ENCODE measurements around the gene BANF2. TPM values are rescaled to one million over a fixed set of nuclear protein-coding genes. Genes with fewer than 3 reads are reported as not detected.

The BANF2 gene
- total and polyA plus RNA-seq, 4 donors = not detected

DNA sequence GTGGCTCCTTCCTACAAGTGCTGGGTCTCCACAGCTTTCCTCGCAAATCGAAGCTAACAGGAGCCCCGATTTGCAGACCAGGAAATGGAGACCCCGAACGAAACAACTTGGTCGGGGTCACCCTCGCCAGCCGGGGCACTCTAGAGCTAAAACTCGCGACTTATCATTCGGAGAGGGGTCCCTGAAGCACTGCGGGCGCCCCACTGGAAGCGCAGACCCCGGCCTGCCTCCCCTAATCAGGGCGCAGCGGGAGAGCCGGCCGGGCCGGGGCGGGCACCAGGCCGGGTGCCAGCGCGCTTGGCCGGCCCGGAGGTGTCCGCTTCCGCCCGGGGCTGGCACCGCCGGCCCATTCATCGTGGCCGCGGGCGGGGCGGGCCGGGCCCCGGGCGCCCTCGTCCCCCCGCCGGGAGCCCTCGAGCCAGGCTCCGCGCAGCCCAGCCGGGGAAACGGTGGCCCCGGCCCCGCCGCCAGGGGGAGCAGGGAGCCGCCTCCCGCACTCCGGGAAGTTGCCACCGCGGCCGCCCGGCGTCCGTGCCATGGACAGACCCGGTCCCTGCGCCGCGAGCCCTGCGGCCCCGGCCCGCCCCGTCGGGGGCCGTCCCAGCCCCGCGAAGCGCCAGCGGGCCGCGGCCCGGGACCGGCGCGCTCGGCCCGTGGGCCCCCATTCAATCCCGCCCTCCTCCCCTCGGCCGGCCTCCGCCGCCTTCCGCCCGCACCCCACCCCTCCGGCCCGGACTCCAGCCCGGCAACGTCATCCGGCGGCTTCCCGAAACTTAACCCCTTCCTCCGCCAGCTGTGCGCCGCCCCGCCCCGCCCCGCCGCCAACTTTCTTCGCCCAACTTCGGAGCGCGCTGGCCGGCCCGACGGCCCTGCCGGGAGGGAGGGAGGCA, 18.7 kb upstream of the BANF2 start:
- no peak for TF ChIP-seq FOXA1 (IDR thresholded peaks at IDR 0.05)
- no peak for TF ChIP-seq SP1 (IDR thresholded peaks at IDR 0.05)
- TF ChIP-seq, protein P1, sequence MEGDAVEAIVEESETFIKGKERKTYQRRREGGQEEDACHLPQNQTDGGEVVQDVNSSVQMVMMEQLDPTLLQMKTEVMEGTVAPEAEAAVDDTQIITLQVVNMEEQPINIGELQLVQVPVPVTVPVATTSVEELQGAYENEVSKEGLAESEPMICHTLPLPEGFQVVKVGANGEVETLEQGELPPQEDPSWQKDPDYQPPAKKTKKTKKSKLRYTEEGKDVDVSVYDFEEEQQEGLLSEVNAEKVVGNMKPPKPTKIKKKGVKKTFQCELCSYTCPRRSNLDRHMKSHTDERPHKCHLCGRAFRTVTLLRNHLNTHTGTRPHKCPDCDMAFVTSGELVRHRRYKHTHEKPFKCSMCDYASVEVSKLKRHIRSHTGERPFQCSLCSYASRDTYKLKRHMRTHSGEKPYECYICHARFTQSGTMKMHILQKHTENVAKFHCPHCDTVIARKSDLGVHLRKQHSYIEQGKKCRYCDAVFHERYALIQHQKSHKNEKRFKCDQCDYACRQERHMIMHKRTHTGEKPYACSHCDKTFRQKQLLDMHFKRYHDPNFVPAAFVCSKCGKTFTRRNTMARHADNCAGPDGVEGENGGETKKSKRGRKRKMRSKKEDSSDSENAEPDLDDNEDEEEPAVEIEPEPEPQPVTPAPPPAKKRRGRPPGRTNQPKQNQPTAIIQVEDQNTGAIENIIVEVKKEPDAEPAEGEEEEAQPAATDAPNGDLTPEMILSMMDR (IDR thresholded peaks at IDR 0.05; ENCODE audit: low read depth, low read length, missing input control) = peak; percentile 76
- peak; percentile 39 to 65 for TF ChIP-seq RAD21 (IDR thresholded peaks at IDR 0.05)
- H3K4me1 ChIP-seq (ENCODE audit: control insufficient read depth in 4 of 4, insufficient read depth in 4 of 4, low read length in 3 of 4) = peaks cover 9 to 63% (median 51%) of the 10 kb centered on the region in 4 donors
- H3K27me3 ChIP-seq (ENCODE audit: control insufficient read depth in 4 of 4, insufficient read depth in 4 of 4, low read length in 3 of 4) = no peaks in the 10 kb centered on the region
- peak overlapping the region; percentile 81 to 87 (median 86) for H3K4me3 ChIP-seq (ENCODE audit: low read depth in 1 of 3, low read length in 3 of 3)
- peaks cover 3 to 23% (median 10%) of the 10 kb centered on the region in 4 donors for H3K36me3 ChIP-seq (ENCODE audit: control insufficient read depth in 4 of 4, insufficient read depth in 3 of 4, low read depth in 1 of 4, low read length in 3 of 4)
- H3K9ac ChIP-seq (ENCODE audit: low read depth in 1 of 2, low read length in 2 of 2) = peak overlapping the region; percentile 73 to 91
- under 1% methylated on average over 110 of the region's 110 CpGs for WGBS
- H3K9me3 ChIP-seq (ENCODE audit: control insufficient read depth in 4 of 4, low read length in 3 of 4) = no peaks in the 10 kb centered on the region
- DNase-seq (ENCODE audit: low spot score) = peak; percentile 82
- peak overlapping the region; percentile 90 to 94 for H3K27ac ChIP-seq (ENCODE audit: low read depth in 1 of 2, low read length in 2 of 2)

DNA sequence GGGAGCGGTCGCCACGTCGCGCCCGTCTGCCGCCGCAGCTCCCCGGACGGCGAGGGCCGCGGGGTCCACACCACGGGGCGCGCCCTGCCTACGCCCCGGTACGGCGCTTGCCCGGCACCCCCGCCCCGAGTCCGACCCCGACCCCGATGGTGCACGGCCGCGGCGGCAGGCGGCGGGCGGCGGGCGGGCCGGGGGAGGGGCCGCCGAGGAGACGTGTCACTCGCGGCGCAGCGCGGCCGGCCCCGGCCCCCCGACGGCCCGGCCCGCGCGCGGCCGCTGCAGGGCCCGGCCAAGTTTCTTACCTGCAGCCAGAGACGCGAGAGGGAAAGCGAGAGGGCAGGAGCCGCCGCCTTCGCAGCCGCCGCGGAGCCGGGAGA, 18.1 kb upstream of the BANF2 start:
- no peak for TF ChIP-seq EGR1 (IDR thresholded peaks at IDR 0.05; ENCODE audit: low read depth in 2 of 2)
- no peak for TF ChIP-seq HNF4A (conservative IDR thresholded peaks at IDR 0.05)
- no peak for TF ChIP-seq NR2F2 (IDR thresholded peaks at IDR 0.05)
- TF ChIP-seq GABPA (IDR thresholded peaks at IDR 0.05 in 1 of 2, conservative IDR thresholded peaks at IDR 0.05 in 1 of 2) = no peak
- TF ChIP-seq, protein P2, sequence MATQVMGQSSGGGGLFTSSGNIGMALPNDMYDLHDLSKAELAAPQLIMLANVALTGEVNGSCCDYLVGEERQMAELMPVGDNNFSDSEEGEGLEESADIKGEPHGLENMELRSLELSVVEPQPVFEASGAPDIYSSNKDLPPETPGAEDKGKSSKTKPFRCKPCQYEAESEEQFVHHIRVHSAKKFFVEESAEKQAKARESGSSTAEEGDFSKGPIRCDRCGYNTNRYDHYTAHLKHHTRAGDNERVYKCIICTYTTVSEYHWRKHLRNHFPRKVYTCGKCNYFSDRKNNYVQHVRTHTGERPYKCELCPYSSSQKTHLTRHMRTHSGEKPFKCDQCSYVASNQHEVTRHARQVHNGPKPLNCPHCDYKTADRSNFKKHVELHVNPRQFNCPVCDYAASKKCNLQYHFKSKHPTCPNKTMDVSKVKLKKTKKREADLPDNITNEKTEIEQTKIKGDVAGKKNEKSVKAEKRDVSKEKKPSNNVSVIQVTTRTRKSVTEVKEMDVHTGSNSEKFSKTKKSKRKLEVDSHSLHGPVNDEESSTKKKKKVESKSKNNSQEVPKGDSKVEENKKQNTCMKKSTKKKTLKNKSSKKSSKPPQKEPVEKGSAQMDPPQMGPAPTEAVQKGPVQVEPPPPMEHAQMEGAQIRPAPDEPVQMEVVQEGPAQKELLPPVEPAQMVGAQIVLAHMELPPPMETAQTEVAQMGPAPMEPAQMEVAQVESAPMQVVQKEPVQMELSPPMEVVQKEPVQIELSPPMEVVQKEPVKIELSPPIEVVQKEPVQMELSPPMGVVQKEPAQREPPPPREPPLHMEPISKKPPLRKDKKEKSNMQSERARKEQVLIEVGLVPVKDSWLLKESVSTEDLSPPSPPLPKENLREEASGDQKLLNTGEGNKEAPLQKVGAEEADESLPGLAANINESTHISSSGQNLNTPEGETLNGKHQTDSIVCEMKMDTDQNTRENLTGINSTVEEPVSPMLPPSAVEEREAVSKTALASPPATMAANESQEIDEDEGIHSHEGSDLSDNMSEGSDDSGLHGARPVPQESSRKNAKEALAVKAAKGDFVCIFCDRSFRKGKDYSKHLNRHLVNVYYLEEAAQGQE (IDR thresholded peaks at IDR 0.05) = no peak
- TF ChIP-seq HNF4G (IDR thresholded peaks at IDR 0.05) = no peak
- peak overlapping the region; percentile 88 to 92 for H3K27ac ChIP-seq (ENCODE audit: low read depth in 1 of 2, low read length in 2 of 2)
- WGBS = under 1% methylated on average over 65 of the region's 65 CpGs
- H3K9ac ChIP-seq (ENCODE audit: low read depth in 1 of 2, low read length in 2 of 2) = peak overlapping the region in 1 of 2 donors; percentile 48
- DNase-seq (ENCODE audit: low spot score) = no peak
- no peaks in the 10 kb centered on the region for H3K27me3 ChIP-seq (ENCODE audit: control insufficient read depth in 4 of 4, insufficient read depth in 4 of 4, low read length in 3 of 4)
- peak overlapping the region; percentile 56 to 81 (median 74) for H3K4me3 ChIP-seq (ENCODE audit: low read depth in 1 of 3, low read length in 3 of 3)
- peaks cover 0 to 17% (median 9%) of the 10 kb centered on the region in 4 donors for H3K36me3 ChIP-seq (ENCODE audit: control insufficient read depth in 4 of 4, insufficient read depth in 3 of 4, low read depth in 1 of 4, low read length in 3 of 4)
- H3K4me1 ChIP-seq (ENCODE audit: control insufficient read depth in 4 of 4, insufficient read depth in 4 of 4, low read length in 3 of 4) = peaks cover 9 to 57% (median 48%) of the 10 kb centered on the region in 4 donors
- no peaks in the 10 kb centered on the region for H3K9me3 ChIP-seq (ENCODE audit: control insufficient read depth in 4 of 4, low read length in 3 of 4)

All from liver (tissue), 9 donors.